Measurements from ENCODE around the gene BACH2.

The BACH2 gene

DNA sequence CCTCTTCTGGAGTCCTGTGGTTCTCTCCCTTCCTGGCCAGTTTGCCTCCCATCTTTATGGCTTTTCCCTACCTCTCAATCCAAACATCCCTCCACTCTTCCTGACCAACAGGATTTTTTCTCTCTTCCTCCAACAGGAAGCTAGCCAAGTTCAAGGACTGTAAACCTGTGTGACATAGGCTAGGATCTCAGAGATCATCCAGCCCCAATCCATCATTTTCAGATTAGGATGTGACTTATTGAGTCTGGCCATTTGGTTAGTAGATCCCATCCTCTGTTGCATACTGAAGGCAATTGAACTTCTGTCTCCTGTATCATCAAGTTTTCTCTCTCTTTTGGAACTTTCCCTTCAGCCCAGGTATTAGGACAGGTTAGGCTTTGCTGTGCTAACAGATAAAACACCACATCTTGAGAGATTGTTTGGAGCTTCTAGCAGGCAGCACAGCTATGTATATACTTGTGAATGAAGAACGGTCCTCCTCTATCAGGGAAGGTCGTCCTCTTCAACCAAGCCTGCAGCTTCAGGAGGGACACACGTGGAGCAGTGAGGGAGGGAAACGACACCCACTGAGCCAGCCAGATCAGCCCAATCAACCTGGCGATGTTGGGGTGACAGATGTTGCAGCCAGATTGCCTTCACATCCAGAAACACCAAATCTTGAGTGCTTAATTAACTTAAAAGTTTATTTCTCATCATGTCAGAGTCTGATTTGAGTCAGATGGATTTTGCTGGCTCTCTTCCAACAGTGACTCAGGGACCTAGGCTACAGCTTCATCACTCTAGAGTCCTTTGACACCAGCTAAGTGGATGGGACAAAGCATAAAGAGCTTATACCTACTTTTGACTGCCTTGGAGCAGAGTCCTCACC lies 295.5 kb downstream of the BACH2 start:
- no peak overlapping the region for H3K4me2 ChIP-seq (ENCODE audit: low read length)
- no peaks in the 10 kb centered on the region for H3K9me2 ChIP-seq (replicated peaks; ENCODE audit: control insufficient read depth, low read length)
- peaks cover 99% of the 10 kb centered on the region for H3K36me3 ChIP-seq (ENCODE audit: control insufficient read depth, low read length)
- H3K9me3 ChIP-seq (ENCODE audit: control insufficient read depth, insufficient read depth, low read length), result no peaks in the 10 kb centered on the region
- TF ChIP-seq CTCF (IDR thresholded peaks at IDR 0.05; ENCODE audit: low read depth, low read length, poor library complexity, severe bottlenecking), result no peak
- no peak for TF ChIP-seq EZH2phosphoT487 (IDR thresholded peaks at IDR 0.05; ENCODE audit: borderline replicate concordance, low read length)
- H3F3A ChIP-seq (ENCODE audit: control insufficient read depth, insufficient read depth), result peaks cover 27% of the 10 kb centered on the region
- H4K20me1 ChIP-seq (ENCODE audit: control insufficient read depth, insufficient read depth, low read depth, low read length), result peaks cover 14% of the 10 kb centered on the region
- H3K4me3 ChIP-seq (ENCODE audit: low read length), result no peak overlapping the region
- no peaks in the 10 kb centered on the region for H3K27me3 ChIP-seq (ENCODE audit: control insufficient read depth, low read length)
- no peak overlapping the region for H3K27ac ChIP-seq (ENCODE audit: low read depth, low read length)
- H3K79me2 ChIP-seq (ENCODE audit: control insufficient read depth, low read length), result peaks cover 90% of the 10 kb centered on the region
- H3K4me1 ChIP-seq (ENCODE audit: control insufficient read depth, low read length), result peaks cover 4% of the 10 kb centered on the region; the same call in 1 of the 2 replicates

- peaks cover 11% of the 10 kb centered on the region for H4K20me1 ChIP-seq (ENCODE audit: control insufficient read depth, insufficient read depth, low read depth, low read length)
- peaks cover 99% of the 10 kb centered on the region for H3K36me3 ChIP-seq (ENCODE audit: control insufficient read depth, low read length)
- H3K4me3 ChIP-seq (ENCODE audit: low read length), result no peak overlapping the region
- TF ChIP-seq CTCF (IDR thresholded peaks at IDR 0.05; ENCODE audit: low read depth, low read length, poor library complexity, severe bottlenecking) (no peak), EZH2phosphoT487 (IDR thresholded peaks at IDR 0.05; ENCODE audit: borderline replicate concordance, low read length) (no peak)
- no peaks in the 10 kb centered on the region for H3K9me2 ChIP-seq (replicated peaks; ENCODE audit: control insufficient read depth, low read length)
- H3K27ac ChIP-seq (ENCODE audit: low read depth, low read length), result no peak overlapping the region
- H3K9me3 ChIP-seq (ENCODE audit: control insufficient read depth, insufficient read depth, low read length), result no peaks in the 10 kb centered on the region
- H3K27me3 ChIP-seq (ENCODE audit: control insufficient read depth, low read length), result no peaks in the 10 kb centered on the region
- H3K4me2 ChIP-seq (ENCODE audit: low read length), result no peak overlapping the region
- H3K4me1 ChIP-seq (ENCODE audit: control insufficient read depth, low read length), result peaks cover 4% of the 10 kb centered on the region; the same call in 1 of the 2 replicates
- H3F3A ChIP-seq (ENCODE audit: control insufficient read depth, insufficient read depth), result peaks cover 29% of the 10 kb centered on the region
- H3K79me2 ChIP-seq (ENCODE audit: control insufficient read depth, low read length), result peaks cover 94% of the 10 kb centered on the region
These were observed 296.5 kb downstream of the BACH2 start for GRCh38 chr6:89999945-90000825.

GRCh38 chr6:89999154-89999553 lies 297.5 kb downstream of the BACH2 start:
- no peak for TF ChIP-seq EZH2phosphoT487 (IDR thresholded peaks at IDR 0.05; ENCODE audit: borderline replicate concordance, low read length)
- no peak for TF ChIP-seq CTCF (IDR thresholded peaks at IDR 0.05; ENCODE audit: low read depth, low read length, poor library complexity, severe bottlenecking)
- Histone ChIP-seq H3K9me3 (ENCODE audit: control insufficient read depth, insufficient read depth, low read length) (no peaks in the 10 kb centered on the region), H3K27ac (ENCODE audit: low read depth, low read length) (no peak overlapping the region), H3K36me3 (ENCODE audit: control insufficient read depth, low read length) (peaks cover 99% of the 10 kb centered on the region), H3K9me2 (replicated peaks; ENCODE audit: control insufficient read depth, low read length) (no peaks in the 10 kb centered on the region), H4K20me1 (ENCODE audit: control insufficient read depth, insufficient read depth, low read depth, low read length) (peaks cover 14% of the 10 kb centered on the region), H3K4me1 (ENCODE audit: control insufficient read depth, low read length) (peaks cover 4% of the 10 kb centered on the region; the same call in 1 of the 2 replicates), H3K4me3 (ENCODE audit: low read length) (no peak overlapping the region), H3K79me2 (ENCODE audit: control insufficient read depth, low read length) (peaks cover 96% of the 10 kb centered on the region), H3F3A (ENCODE audit: control insufficient read depth, insufficient read depth) (peaks cover 36% of the 10 kb centered on the region), H3K27me3 (ENCODE audit: control insufficient read depth, low read length) (no peaks in the 10 kb centered on the region), H3K4me2 (ENCODE audit: low read length) (no peak overlapping the region)
